Endothelial cell of umbilical vein (primary cell): ENCODE data around the gene RILPL1. TPM values are rescaled to one million over a fixed set of nuclear protein-coding genes. Genes with fewer than 3 reads are reported as not detected.

Source experiments
- BruUV-seq: library from RNA; stranded (reverse); fragments of 400-500 nt; replicated peaks from 2 replicates; lab custom pipeline; 2021; lab: Mats Ljungman, UMichigan
- CTCF ChIA-PET: fragments of 300-600, 350-600 bp; sonication (Branson Sonifier 250); formaldehyde crosslinking; loops from one replicate; lab custom pipeline; 2021; ENCODE audit warnings: antibody characterized with exemption, inconsistent platforms; lab: Charles Lee
- POLR2A ChIA-PET: fragments of 300-600, 350-600 bp; sonication (Branson Sonifier 250); formaldehyde crosslinking; loops from one replicate; lab custom pipeline; 2021; ENCODE audit warnings: antibody characterized with exemption, inconsistent platforms; lab: Charles Lee
- DNase-seq: peaks from one replicate; pipeline ENCODE4 v3.0.0-alpha.2; 2011; ENCODE audit warnings: low read depth, low spot score
- FAIRE-seq: peaks from 2 replicates; lab custom pipeline; 2011; peaks lifted over from hg19 to GRCh38; lab: Jason Lieb, UNC
- H2AFZ ChIP-seq: 2 replicates; pipeline ENCODE4 v1.6.0; 2012; ENCODE audit warnings: low read depth, low read length, control low read depth, inconsistent platforms
- H3K27ac ChIP-seq: 2 replicates; pipeline ENCODE4 v1.5.1; 2011; ENCODE audit warnings: low read depth, mild to moderate bottlenecking, control low read depth, low read length, moderate library complexity; ENCODE audit not compliant: insufficient read depth
- H3K27me3 ChIP-seq, 2 experiments: 2 replicates each; pipeline versions ENCODE4 v1.6.0 to v1.6.1; 2011; ENCODE audit warnings: low read length in 2 of 2, mixed read lengths in 1 of 2; ENCODE audit not compliant: control insufficient read depth in 2 of 2, insufficient read depth in 2 of 2
- H3K36me3 ChIP-seq, 2 experiments: 2 replicates in 1 of 2; 3 replicates in 1 of 2; pipeline ENCODE4 v1.5.1; 2011; ENCODE audit warnings: low read length in 2 of 2, mild to moderate bottlenecking in 1 of 2, moderate library complexity in 1 of 2; ENCODE audit not compliant: control insufficient read depth in 2 of 2, insufficient read depth in 2 of 2; ENCODE audit errors: extremely low read depth in 1 of 2
- H3K4me1 ChIP-seq: 3 replicates; pipeline ENCODE4 v1.5.1; 2011; ENCODE audit warnings: mild to moderate bottlenecking, low read length; ENCODE audit not compliant: control insufficient read depth, insufficient read depth; ENCODE audit errors: extremely low read depth
- H3K4me2 ChIP-seq: 2 replicates; pipeline ENCODE4 v1.6.1; 2011; ENCODE audit warnings: low read length, control low read depth, mixed read lengths; ENCODE audit not compliant: insufficient read depth
- H3K4me3 ChIP-seq, 3 experiments: fragments of 200-600 bp in 1 of 3; sonication (generic), shearing (Covaris generic) in 1 of 3; replicated peaks in 1 of 3; 2 replicates each; pipeline ENCODE4 v1.5.1; 2011 to 2016; ENCODE audit warnings: control low read depth in 3 of 3, low read length in 3 of 3, mild to moderate bottlenecking in 2 of 3, inconsistent platforms in 1 of 3, low read depth in 1 of 3, moderate library complexity in 1 of 3; ENCODE audit not compliant: insufficient read depth in 1 of 3
- H3K79me2 ChIP-seq: 2 replicates; pipeline ENCODE4 v1.6.0; 2012; ENCODE audit warnings: low read length, inconsistent platforms; ENCODE audit not compliant: control insufficient read depth, insufficient read depth
- H3K9ac ChIP-seq: replicated peaks from 2 replicates; pipeline ENCODE3; 2011; ENCODE audit warnings: low read length, control low read depth; ENCODE audit not compliant: insufficient read depth; ENCODE audit errors: extremely low read depth
- H3K9me1 ChIP-seq: replicated peaks from 3 replicates; pipeline ENCODE4 v1.6.0; 2011; ENCODE audit warnings: mild to moderate bottlenecking, low read length; ENCODE audit not compliant: control insufficient read depth, insufficient read depth; ENCODE audit errors: extremely low read depth
- H3K9me3 ChIP-seq: replicated peaks from 2 replicates; pipeline ENCODE4 v1.5.1; 2012; ENCODE audit warnings: low read length, inconsistent platforms; ENCODE audit not compliant: control insufficient read depth, insufficient read depth
- H4K20me1 ChIP-seq: replicated peaks from 2 replicates; pipeline ENCODE3; 2011; ENCODE audit warnings: mild to moderate bottlenecking, low read length; ENCODE audit not compliant: control insufficient read depth, insufficient read depth; ENCODE audit errors: extremely low read depth
- EZH2 ChIP-seq: IDR thresholded peaks from 2 replicates; pipeline ENCODE4 v1.6.1; 2012; ENCODE audit warnings: borderline replicate concordance, low read depth, mild to moderate bottlenecking, moderate library complexity, low read length, inconsistent platforms; ENCODE audit not compliant: severe bottlenecking
- FOS ChIP-seq: IDR thresholded peaks from 2 replicates; pipeline ENCODE4 v1.6.1; 2011; ENCODE audit warnings: mild to moderate bottlenecking, low read length, moderate library complexity, borderline replicate concordance; ENCODE audit not compliant: insufficient read depth
- GATA2 ChIP-seq: IDR thresholded peaks from 2 replicates; pipeline ENCODE4 v1.7.0; 2011; ENCODE audit warnings: low read depth, mild to moderate bottlenecking, moderate library complexity, mixed read lengths, low read length; ENCODE audit not compliant: insufficient read length, insufficient read depth
- JUN ChIP-seq: IDR thresholded peaks from 2 replicates; pipeline ENCODE4 v1.6.1; 2011; ENCODE audit warnings: borderline replicate concordance, low read depth; ENCODE audit not compliant: insufficient read length, insufficient read depth
- MAX ChIP-seq: IDR thresholded peaks from 2 replicates; pipeline ENCODE4 v1.6.1; 2011; ENCODE audit not compliant: insufficient read depth, insufficient read length
- MYC ChIP-seq: IDR thresholded peaks from one replicate; pipeline ENCODE4 v1.6.1; 2011; ENCODE audit warnings: mild to moderate bottlenecking, low read depth, low read length
- POLR2A ChIP-seq: IDR thresholded peaks from 2 replicates; pipeline ENCODE4 v1.6.1; 2012; ENCODE audit warnings: low read depth, mild to moderate bottlenecking, control low read depth, low read length
- POLR2AphosphoS5 ChIP-seq: IDR thresholded peaks from 2 replicates; pipeline ENCODE4 v1.6.1; 2012; ENCODE audit warnings: low read depth, mild to moderate bottlenecking, control low read depth, low read length, moderate library complexity; ENCODE audit not compliant: insufficient read depth
- dilution Hi-C: fragments of 300-500 bp; cut with MboI; formaldehyde crosslinking; loops from one replicate; pipeline ENCODE4 v1.15.0; 2019; ENCODE audit warnings: low sequenced_read_pairs; ENCODE audit not compliant: extremely low pct_ligation_motif_present
- intact Hi-C: fragments of 100-400 bp; cut with micrococcal nuclease; formaldehyde crosslinking; loops from one replicate; pipeline ENCODE4 v1.10.0; 2022
- polyA plus RNA-seq, 4 experiments: library from polyadenylated mRNA; depleted of rRNA in 3 of 4; stranded (reverse) in 3 of 4; unstranded in 1 of 4; fragments of >200 nt; gene quantifications; 2 replicates each; pipeline versions ENCODE4 v1.2.1 to v1.2.3, GENCODE V29; 2011 to 2012; ENCODE audit warnings: missing spikeins in 1 of 4
- total RNA-seq: library from RNA; stranded (reverse); gene quantifications from 2 replicates; pipeline ENCODE4 v1.2.3, GENCODE V29; 2021
- TF ChIP-seq, protein P1 (sequence below), 2 donors: IDR thresholded peaks; 1 replicate in 1 of 2; 2 replicates in 1 of 2; pipeline ENCODE4 v1.5.1; 2011; ENCODE audit warnings: low read length in 2 of 2, mild to moderate bottlenecking in 2 of 2, moderate library complexity in 2 of 2, control low read depth in 1 of 2, inconsistent platforms in 1 of 2, low read depth in 1 of 2; ENCODE audit not compliant: insufficient read depth in 1 of 2; ENCODE audit errors: extremely low read depth in 1 of 2

Gene RILPL1
- total and polyA plus RNA-seq, 2 donors (not counting 3 experiments of a cell fraction or from before 2014, with no cell fraction given): 30.4 to 34.3 TPM

DNA sequence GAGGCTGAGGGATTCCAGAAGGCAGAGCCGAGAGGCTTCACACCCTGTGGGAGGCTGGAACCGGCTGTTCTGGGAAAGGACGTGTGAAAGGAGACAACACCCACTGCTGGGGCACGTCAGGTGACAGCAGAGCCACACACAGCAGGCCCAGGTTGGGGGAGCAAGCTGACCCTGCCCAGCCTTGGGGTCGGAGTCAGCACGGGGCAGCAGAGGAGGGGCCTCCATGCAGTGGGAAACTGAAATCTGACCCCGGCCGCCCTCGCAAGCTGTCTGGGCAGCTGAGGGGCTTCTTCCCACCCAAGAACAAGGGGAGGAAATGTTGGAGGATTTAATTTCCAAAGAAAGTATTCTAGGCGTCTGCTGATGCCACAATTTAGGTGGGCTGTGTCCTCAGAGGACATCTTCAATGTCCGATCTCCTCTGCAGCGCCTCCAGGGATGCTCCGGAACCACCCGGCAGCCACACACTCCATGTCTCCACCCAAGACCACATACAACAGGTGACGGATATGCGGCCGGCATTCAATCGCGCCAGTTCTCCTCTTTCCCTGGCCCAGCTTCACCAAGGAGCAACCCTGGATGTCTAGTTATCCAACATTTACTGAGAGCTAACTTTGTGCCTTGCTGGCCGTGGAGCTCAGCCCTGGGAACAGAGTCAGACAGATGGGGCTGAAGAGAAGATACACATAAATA, 44.8 kb downstream of the RILPL1 start:
- no peak overlapping the region for H3K9ac ChIP-seq
- ChIA-PET POLR2A (no interaction called here), CTCF (no interaction called here)
- FAIRE-seq (no peak), DNase-seq (no peak)
- H3K27ac ChIP-seq: no peak overlapping the region
- no peaks in the 10 kb centered on the region for H4K20me1 ChIP-seq
- no TSS peak for BruUV-seq
- dilution Hi-C loops (no loop called here), intact Hi-C loops (no loop called here)
- no peaks in the 10 kb centered on the region for H3K27me3 ChIP-seq
- no peak overlapping the region for H2AFZ ChIP-seq
- H3K9me1 ChIP-seq: no peaks in the 10 kb centered on the region
- no peak overlapping the region for H3K4me3 ChIP-seq
- no peak for TF ChIP-seq MAX
- no peak for TF ChIP-seq FOS
- no peak for TF ChIP-seq MYC
- no peak for TF ChIP-seq EZH2
- no peak for TF ChIP-seq POLR2A
- no peak for TF ChIP-seq JUN
- no peaks in the 10 kb centered on the region for H3K9me3 ChIP-seq
- H3K4me2 ChIP-seq: no peak overlapping the region
- H3K36me3 ChIP-seq: peaks cover 0 to under 1% of the 10 kb centered on the region in 2 experiments
- H3K79me2 ChIP-seq: no peaks in the 10 kb centered on the region
- H3K4me1 ChIP-seq: peaks cover 5% of the 10 kb centered on the region

- dilution Hi-C loops (no loop called here), intact Hi-C loops (no loop called here)
- Histone ChIP-seq H2AFZ (no peak overlapping the region), H3K4me1 (peaks cover 8% of the 10 kb centered on the region), H3K36me3 (peaks cover 0 to 3% of the 10 kb centered on the region in 2 experiments), H4K20me1 (no peaks in the 10 kb centered on the region), H3K4me3 (no peak overlapping the region), H3K4me2 (no peak overlapping the region), H3K27me3 (no peaks in the 10 kb centered on the region), H3K79me2 (no peaks in the 10 kb centered on the region), H3K9me3 (no peaks in the 10 kb centered on the region), H3K9ac (no peak overlapping the region), H3K27ac (no peak overlapping the region), H3K9me1 (no peaks in the 10 kb centered on the region)
- TF ChIP-seq JUN (no peak), POLR2A (no peak), MYC (no peak), GATA2 (no peak), FOS (no peak), EZH2 (no peak), POLR2AphosphoS5 (no peak), MAX (no peak)
- TF ChIP-seq, protein P1, sequence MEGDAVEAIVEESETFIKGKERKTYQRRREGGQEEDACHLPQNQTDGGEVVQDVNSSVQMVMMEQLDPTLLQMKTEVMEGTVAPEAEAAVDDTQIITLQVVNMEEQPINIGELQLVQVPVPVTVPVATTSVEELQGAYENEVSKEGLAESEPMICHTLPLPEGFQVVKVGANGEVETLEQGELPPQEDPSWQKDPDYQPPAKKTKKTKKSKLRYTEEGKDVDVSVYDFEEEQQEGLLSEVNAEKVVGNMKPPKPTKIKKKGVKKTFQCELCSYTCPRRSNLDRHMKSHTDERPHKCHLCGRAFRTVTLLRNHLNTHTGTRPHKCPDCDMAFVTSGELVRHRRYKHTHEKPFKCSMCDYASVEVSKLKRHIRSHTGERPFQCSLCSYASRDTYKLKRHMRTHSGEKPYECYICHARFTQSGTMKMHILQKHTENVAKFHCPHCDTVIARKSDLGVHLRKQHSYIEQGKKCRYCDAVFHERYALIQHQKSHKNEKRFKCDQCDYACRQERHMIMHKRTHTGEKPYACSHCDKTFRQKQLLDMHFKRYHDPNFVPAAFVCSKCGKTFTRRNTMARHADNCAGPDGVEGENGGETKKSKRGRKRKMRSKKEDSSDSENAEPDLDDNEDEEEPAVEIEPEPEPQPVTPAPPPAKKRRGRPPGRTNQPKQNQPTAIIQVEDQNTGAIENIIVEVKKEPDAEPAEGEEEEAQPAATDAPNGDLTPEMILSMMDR (IDR thresholded peaks at IDR 0.05; ENCODE audit: extremely low read depth in 1 of 2, insufficient read depth in 1 of 2, low read depth in 1 of 2, low read length in 2 of 2): no peak
- FAIRE-seq (no peak), DNase-seq (no peak)
- CTCF ChIA-PET: no interaction called here
- POLR2A ChIA-PET: no interaction called here
- BruUV-seq: no TSS peak
Observed at GRCh38 chr12:123487428-123487827, 46.1 kb downstream of the RILPL1 start.
